A549 (cell line): ENCODE data around the gene RALA. TPM values are rescaled to one million over a fixed set of nuclear protein-coding genes. Genes with fewer than 3 reads are reported as not detected.

Experiments
- ATAC-seq, 2 experiments: fragments of 200-7000 bp in 1 of 2; fragments of >200 bp in 1 of 2; cut with Nextera tagmentation in 1 of 2; cut with Tn5 transposase in 1 of 2; 3 replicates each; pipeline versions ENCODE4 v1.8.0 to v1.9.1; 2018 to 2020; ENCODE audit warnings: mild to moderate bottlenecking in 1 of 2, moderate library complexity in 1 of 2
- CTCF ChIA-PET: fragments of 300-600 bp; sonication (Branson Sonifier 250); formaldehyde crosslinking; extraction: SDS; loops from one replicate; lab custom pipeline; 2021; ENCODE audit warnings: antibody characterized with exemption, inconsistent platforms; lab: Yijun Ruan, JAX
- POLR2A ChIA-PET: fragments of 350-600 bp; formaldehyde crosslinking; extraction: SDS; loops from one replicate; lab custom pipeline; 2021; ENCODE audit warnings: antibody characterized with exemption, inconsistent platforms; lab: Yijun Ruan, JAX
- DNase-seq, 2 experiments: peaks; one replicate each; pipeline versions ENCODE4 v3.0.0 to v3.0.0-alpha.2; 2011 to 2016; ENCODE audit warnings: low read depth in 1 of 2, low spot score in 1 of 2
- FAIRE-seq: peaks from 2 replicates; lab custom pipeline; 2011; peaks lifted over from hg19 to GRCh38; lab: Jason Lieb, UNC
- H3K27ac ChIP-seq, 2 experiments: fragments of >200 bp; sonication (Bioruptor Twin); formaldehyde crosslinking; 3 replicates each; pipeline ENCODE4 v1.5.1; 2016 to 2017
- H3K4me1 ChIP-seq: fragments of >200 bp; sonication (Bioruptor Twin); formaldehyde crosslinking; 3 replicates; pipeline ENCODE4 v1.6.1; 2016
- H3K4me2 ChIP-seq: fragments of >200 bp; sonication (Bioruptor Twin); formaldehyde crosslinking; 3 replicates; pipeline ENCODE4 v1.6.1; 2016
- H3K4me3 ChIP-seq: fragments of >200 bp; sonication (Bioruptor Twin); formaldehyde crosslinking; 3 replicates; pipeline ENCODE4 v1.5.1; 2016
- H3K9me3 ChIP-seq: fragments of >200 bp; sonication (Bioruptor Twin); formaldehyde crosslinking; 3 replicates; pipeline ENCODE4 v1.6.1; 2016
- CBX8 ChIP-seq: fragments of 200-600 bp; sonication (generic); IDR thresholded peaks from 2 replicates; pipeline ENCODE4 v1.6.1; 2016
- CHD2 ChIP-seq: fragments of 150-350 bp; IDR thresholded peaks from 2 replicates; pipeline ENCODE4 v1.6.1; 2014; ENCODE audit warnings: low read length; ENCODE audit not compliant: partially characterized antibody
- EHF ChIP-seq: fragments of 250-450 bp; sonication (Bioruptor Pico); IDR thresholded peaks from 2 replicates; pipeline ENCODE4 v1.5.0; 2020; ENCODE audit warnings: mild to moderate bottlenecking
- EHMT2 ChIP-seq: fragments of 200-600 bp; sonication (generic); IDR thresholded peaks from 2 replicates; pipeline ENCODE4 v1.6.1; 2016; ENCODE audit warnings: antibody characterized with exemption, low read depth, mild to moderate bottlenecking, moderate library complexity
- EP300 ChIP-seq, 2 experiments: fragments of >200 bp; sonication (Bioruptor Twin); formaldehyde crosslinking; IDR thresholded peaks; 2 replicates in 1 of 2; 3 replicates in 1 of 2; pipeline ENCODE4 v1.6.1; 2016 to 2017
- ESRRA ChIP-seq: fragments of 150-350 bp; IDR thresholded peaks from 2 replicates; pipeline ENCODE4 v1.6.1; 2014; ENCODE audit warnings: mild to moderate bottlenecking, low read length, borderline replicate concordance
- FOSB ChIP-seq: fragments of 250-450 bp; sonication (Bioruptor Pico); IDR thresholded peaks from 2 replicates; pipeline ENCODE4 v1.5.0; 2020; ENCODE audit warnings: mild to moderate bottlenecking, moderate library complexity
- FOXS1 ChIP-seq: fragments of 250-450 bp; sonication (Bioruptor Pico); IDR thresholded peaks from 2 replicates; pipeline ENCODE4 v1.5.0; 2020; ENCODE audit warnings: mild to moderate bottlenecking, moderate library complexity
- HOXB13 ChIP-seq: fragments of 250-450 bp; sonication (Bioruptor Pico); IDR thresholded peaks from 2 replicates; pipeline ENCODE4 v1.5.0; 2020; ENCODE audit warnings: low read depth, mild to moderate bottlenecking, moderate library complexity
- JUN ChIP-seq, 2 experiments: fragments of >200 bp; sonication (Bioruptor Twin); formaldehyde crosslinking; IDR thresholded peaks; 2 replicates in 1 of 2; 3 replicates in 1 of 2; pipeline ENCODE4 v1.6.1; 2016 to 2017
- KDM5A ChIP-seq: fragments of 200-600 bp; sonication (generic); IDR thresholded peaks from 2 replicates; pipeline ENCODE4 v1.6.1; 2016; ENCODE audit warnings: antibody characterized with exemption, mild to moderate bottlenecking
- PHF8 ChIP-seq: fragments of 200-600 bp; sonication (generic); IDR thresholded peaks from 2 replicates; pipeline ENCODE4 v1.6.1; 2016; ENCODE audit warnings: low read depth, mild to moderate bottlenecking, antibody characterized with exemption, moderate library complexity, borderline replicate concordance
- POLR2A ChIP-seq: IDR thresholded peaks from 2 replicates; pipeline ENCODE4 v1.6.1; 2012; ENCODE audit warnings: mild to moderate bottlenecking, low read length
- POLR2AphosphoS2 ChIP-seq: conservative IDR thresholded peaks from 2 replicates; pipeline ENCODE4 v1.6.1; 2012; ENCODE audit warnings: low read length, improper control_type of control experiment, inconsistent platforms
- RAD21 ChIP-seq, 2 experiments: fragments of >200 bp in 1 of 2; sonication (Bioruptor Twin) in 1 of 2; formaldehyde crosslinking in 1 of 2; IDR thresholded peaks in 1 of 2; conservative IDR thresholded peaks in 1 of 2; 2 replicates in 1 of 2; 3 replicates in 1 of 2; pipeline ENCODE4 v1.6.1; 2012 to 2018; ENCODE audit warnings: inconsistent platforms in 1 of 2
- RARB ChIP-seq: fragments of 250-450 bp; sonication (Bioruptor Pico); IDR thresholded peaks from 2 replicates; pipeline ENCODE4 v1.8.0; 2021; ENCODE audit warnings: mild to moderate bottlenecking, moderate library complexity
- RCOR1 ChIP-seq: fragments of 150-350 bp; IDR thresholded peaks from 2 replicates; pipeline ENCODE4 v1.6.1; 2014; ENCODE audit warnings: antibody characterized with exemption, low read length, low read depth
- RFX5 ChIP-seq: fragments of 450-650 bp; IDR thresholded peaks from 2 replicates; pipeline ENCODE4 v1.7.1; 2014; ENCODE audit warnings: antibody characterized with exemption, mild to moderate bottlenecking, moderate library complexity
- TP53 ChIP-seq: fragments of 250-450 bp; sonication (Bioruptor Pico); IDR thresholded peaks from 2 replicates; pipeline ENCODE4 v1.5.0; 2021; ENCODE audit warnings: mild to moderate bottlenecking, moderate library complexity
- ZC3H11A ChIP-seq: fragments of 450-650 bp; IDR thresholded peaks from 2 replicates; pipeline ENCODE4 v1.6.1; 2014; ENCODE audit warnings: antibody characterized with exemption, mild to moderate bottlenecking
- ZSCAN20 ChIP-seq: fragments of 250-450 bp; sonication (Bioruptor Pico); IDR thresholded peaks from 2 replicates; pipeline ENCODE4 v1.8.0; 2022; ENCODE audit warnings: mild to moderate bottlenecking, moderate library complexity
- WGBS: methylation state at CpG from one replicate; pipeline ENCODE4 v1.1.6; 2017; ENCODE audit errors: missing lambda C conversion rate; 5-methylcytosine and 5-hydroxymethylcytosine counted together
- polyA plus RNA-seq, 4 experiments: library from polyadenylated mRNA; depleted of rRNA in 3 of 4; stranded (reverse); fragments of >200 nt; fragmentation: RNase III in 1 of 4; extraction: RNeasy Plus Mini Kit Qiagen cat#74134 plus additional on column Dnase treatment in 1 of 4; gene quantifications; 2 replicates in 3 of 4; 3 replicates in 1 of 4; pipeline ENCODE4 v1.2.3, GENCODE V29; 2011 to 2017
- TF ChIP-seq, protein P1 (sequence below): IDR thresholded peaks from 2 replicates; pipeline ENCODE4 v1.6.1; 2012; ENCODE audit warnings: low read depth, borderline replicate concordance
- TF ChIP-seq, protein P2 (sequence below): IDR thresholded peaks from 2 replicates; pipeline ENCODE4 v1.6.1; 2012
- TF ChIP-seq, protein P3 (sequence below): IDR thresholded peaks from 2 replicates; pipeline ENCODE4 v1.6.1; 2012
- TF ChIP-seq, protein P4 (sequence below): fragments of 150-350 bp; IDR thresholded peaks from 2 replicates; pipeline ENCODE4 v1.6.1; 2014; ENCODE audit warnings: low read depth, mild to moderate bottlenecking, low read length
- TF ChIP-seq, protein P5 (sequence below): fragments of >200 bp; sonication (Bioruptor Twin); formaldehyde crosslinking; IDR thresholded peaks from 2 replicates; pipeline ENCODE4 v1.6.1; 2016

The RALA gene
- polyA plus RNA-seq, 2 of the 4 experiments (the other 2 are of a cell fraction) = 30.1 to 43.7 TPM

DNA sequence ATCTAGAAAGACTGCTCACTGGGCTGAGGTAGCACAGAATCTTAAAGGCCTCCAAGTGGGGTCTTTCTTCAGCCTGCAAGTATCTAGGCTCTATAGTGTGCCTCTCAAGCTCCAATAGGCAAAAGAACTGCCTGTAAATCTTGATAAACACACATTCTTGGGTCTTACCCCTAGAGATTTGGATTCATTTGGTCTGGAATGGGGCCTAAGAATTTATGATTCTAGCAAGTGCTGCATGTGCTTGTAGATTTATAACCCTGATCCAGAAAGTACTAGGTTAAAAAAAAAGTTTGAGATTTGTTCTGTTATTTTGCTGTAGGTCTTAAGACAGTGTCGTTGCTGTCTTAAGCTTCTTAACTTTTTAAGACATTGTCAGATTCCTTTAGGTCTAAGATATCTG is 74.1 kb downstream of the RALA start:
- ATAC-seq (no peak), DNase-seq (no peak), FAIRE-seq (no peak)
- ChIA-PET POLR2A (no interaction called here), CTCF (interaction anchor here (0.9 kb wide), 1 partner anchor 105 kb away, joined by 3 read pairs; no protein-coding TSS in a partner anchor)
- H3K4me3 ChIP-seq = no peak overlapping the region
- 91% methylated on average over 1 of the region's 1 CpG for whole genome bisulfite sequencing
- TF ChIP-seq EP300 (IDR thresholded peaks at IDR 0.05) (no peak), EHMT2 (no peak), FOXS1 (CRISPR knock-in tag) (no peak), JUN (IDR thresholded peaks at IDR 0.05) (no peak)
- TF ChIP-seq, protein P1, sequence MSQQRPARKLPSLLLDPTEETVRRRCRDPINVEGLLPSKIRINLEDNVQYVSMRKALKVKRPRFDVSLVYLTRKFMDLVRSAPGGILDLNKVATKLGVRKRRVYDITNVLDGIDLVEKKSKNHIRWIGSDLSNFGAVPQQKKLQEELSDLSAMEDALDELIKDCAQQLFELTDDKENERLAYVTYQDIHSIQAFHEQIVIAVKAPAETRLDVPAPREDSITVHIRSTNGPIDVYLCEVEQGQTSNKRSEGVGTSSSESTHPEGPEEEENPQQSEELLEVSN = no peak
- no peak overlapping the region for H3K4me2 ChIP-seq
- H3K4me1 ChIP-seq = no peaks in the 10 kb centered on the region
- no peak overlapping the region for H3K27ac ChIP-seq
- no peaks in the 10 kb centered on the region for H3K9me3 ChIP-seq

DNA sequence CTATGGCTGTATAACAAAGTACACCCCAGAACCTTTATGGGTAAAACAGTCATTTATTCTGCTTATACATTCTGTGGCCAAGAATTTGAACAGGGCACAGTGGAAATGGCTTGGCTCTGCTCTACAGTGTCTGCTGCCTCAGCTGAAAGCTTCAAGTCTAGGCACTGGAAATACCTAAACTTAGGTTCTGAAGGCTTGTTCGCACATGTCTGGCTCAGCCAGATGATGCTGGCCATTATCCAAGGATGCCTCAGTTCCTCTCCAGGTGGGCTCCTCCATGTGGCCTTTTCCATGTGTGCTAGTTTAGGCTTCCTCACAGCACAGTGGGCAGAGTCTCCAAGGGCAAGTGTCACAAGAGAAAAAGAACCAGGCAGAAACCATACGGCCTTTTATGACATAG is 76.8 kb downstream of the RALA start:
- H3K27ac ChIP-seq = no peak overlapping the region
- H3K9me3 ChIP-seq = no peaks in the 10 kb centered on the region
- ChIA-PET POLR2A (no interaction called here), CTCF (interaction anchor here (1.4 to 2.0 kb wide), 3 partner anchors 40 to 120 kb away, joined by 3 to 5 read pairs (median 3); no protein-coding TSS in a partner anchor)
- WGBS = 91% methylated on average over 2 of the region's 2 CpGs
- no peak overlapping the region for H3K4me3 ChIP-seq
- TF ChIP-seq EHF (CRISPR knock-in tag) = no peak
- TF ChIP-seq, protein P1 = no peak
- TF ChIP-seq POLR2A = no peak
- no peak for TF ChIP-seq ZC3H11A
- no peak for TF ChIP-seq HOXB13 (CRISPR knock-in tag)
- TF ChIP-seq FOSB = no peak
- no peak for TF ChIP-seq CBX8
- no peak for TF ChIP-seq RCOR1
- ATAC-seq (no peak), DNase-seq (no peak), FAIRE-seq (no peak)
- H3K4me1 ChIP-seq = no peaks in the 10 kb centered on the region
- H3K4me2 ChIP-seq = no peak overlapping the region

DNA sequence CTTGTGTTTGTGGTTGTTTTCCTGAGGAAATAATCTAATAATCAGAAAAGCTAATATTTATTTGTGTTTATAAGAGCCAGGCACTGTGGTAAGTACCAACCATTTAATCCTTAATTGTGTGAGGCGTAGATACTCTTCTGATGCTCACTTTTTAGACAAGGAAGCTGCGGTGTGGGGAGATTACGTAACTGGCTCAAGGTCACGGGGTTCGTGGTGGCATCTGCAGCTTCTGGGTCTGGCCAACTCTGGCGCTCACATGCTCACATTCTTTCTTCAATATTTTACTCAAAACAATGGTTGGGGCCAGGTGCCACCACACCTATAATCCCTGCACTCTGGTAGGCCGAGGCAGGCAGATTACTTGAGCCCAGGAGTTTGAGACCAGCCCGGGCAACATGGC is 77.6 kb downstream of the RALA start:
- no peak for TF ChIP-seq POLR2AphosphoS2
- TF ChIP-seq, protein P2, sequence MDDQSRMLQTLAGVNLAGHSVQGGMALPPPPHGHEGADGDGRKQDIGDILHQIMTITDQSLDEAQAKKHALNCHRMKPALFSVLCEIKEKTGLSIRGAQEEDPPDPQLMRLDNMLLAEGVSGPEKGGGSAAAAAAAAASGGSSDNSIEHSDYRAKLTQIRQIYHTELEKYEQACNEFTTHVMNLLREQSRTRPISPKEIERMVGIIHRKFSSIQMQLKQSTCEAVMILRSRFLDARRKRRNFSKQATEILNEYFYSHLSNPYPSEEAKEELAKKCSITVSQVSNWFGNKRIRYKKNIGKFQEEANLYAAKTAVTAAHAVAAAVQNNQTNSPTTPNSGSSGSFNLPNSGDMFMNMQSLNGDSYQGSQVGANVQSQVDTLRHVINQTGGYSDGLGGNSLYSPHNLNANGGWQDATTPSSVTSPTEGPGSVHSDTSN = no peak
- no peak for TF ChIP-seq POLR2A
- TF ChIP-seq ZSCAN20 (CRISPR knock-in tag) = no peak
- TF ChIP-seq RARB (CRISPR knock-in tag) = no peak
- no peak for TF ChIP-seq TP53 (CRISPR knock-in tag)
- TF ChIP-seq CHD2 = no peak
- TF ChIP-seq, protein P3, sequence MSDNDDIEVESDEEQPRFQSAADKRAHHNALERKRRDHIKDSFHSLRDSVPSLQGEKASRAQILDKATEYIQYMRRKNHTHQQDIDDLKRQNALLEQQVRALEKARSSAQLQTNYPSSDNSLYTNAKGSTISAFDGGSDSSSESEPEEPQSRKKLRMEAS = no peak
- TF ChIP-seq RAD21 (conservative IDR thresholded peaks at IDR 0.05 in 1 of 2, IDR thresholded peaks at IDR 0.05 in 1 of 2) = no peak
- TF ChIP-seq, protein P4, sequence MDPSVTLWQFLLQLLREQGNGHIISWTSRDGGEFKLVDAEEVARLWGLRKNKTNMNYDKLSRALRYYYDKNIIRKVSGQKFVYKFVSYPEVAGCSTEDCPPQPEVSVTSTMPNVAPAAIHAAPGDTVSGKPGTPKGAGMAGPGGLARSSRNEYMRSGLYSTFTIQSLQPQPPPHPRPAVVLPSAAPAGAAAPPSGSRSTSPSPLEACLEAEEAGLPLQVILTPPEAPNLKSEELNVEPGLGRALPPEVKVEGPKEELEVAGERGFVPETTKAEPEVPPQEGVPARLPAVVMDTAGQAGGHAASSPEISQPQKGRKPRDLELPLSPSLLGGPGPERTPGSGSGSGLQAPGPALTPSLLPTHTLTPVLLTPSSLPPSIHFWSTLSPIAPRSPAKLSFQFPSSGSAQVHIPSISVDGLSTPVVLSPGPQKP = no peak
- TF ChIP-seq, protein P5, sequence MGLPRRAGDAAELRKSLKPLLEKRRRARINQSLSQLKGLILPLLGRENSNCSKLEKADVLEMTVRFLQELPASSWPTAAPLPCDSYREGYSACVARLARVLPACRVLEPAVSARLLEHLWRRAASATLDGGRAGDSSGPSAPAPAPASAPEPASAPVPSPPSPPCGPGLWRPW = no peak
- TF ChIP-seq KDM5A = no peak
- TF ChIP-seq RFX5 = no peak
- TF ChIP-seq, protein P1 = no peak
- TF ChIP-seq PHF8 = no peak
- no peak for TF ChIP-seq ESRRA
- WGBS = 95% methylated on average over 8 of the region's 8 CpGs
- H3K27ac ChIP-seq = no peak overlapping the region
- ChIA-PET POLR2A (no interaction called here), CTCF (interaction anchor here (1.4 to 2.0 kb wide), 4 partner anchors 9 to 120 kb away, joined by 3 to 6 read pairs (median 4); no protein-coding TSS in a partner anchor)
- DNase-seq (no peak), ATAC-seq (no peak), FAIRE-seq (no peak)
- H3K9me3 ChIP-seq = no peaks in the 10 kb centered on the region
- H3K4me3 ChIP-seq = no peak overlapping the region
- H3K4me2 ChIP-seq = no peak overlapping the region
- H3K4me1 ChIP-seq = no peaks in the 10 kb centered on the region
